Right renal cortex interstitium (tissue), 3 donors: ENCODE results near the gene FBXW11. TPM values are rescaled to one million over a fixed set of nuclear protein-coding genes. Genes with fewer than 3 reads are reported as not detected.
"Not testable (repeated sequence)": the region's sequence is repeated elsewhere in the genome, so short reads cannot be mapped to it uniquely, and the experiment has no call there.

Experiments used
- DNase-seq, 3 donors: peaks; one replicate each; pipeline ENCODE4 v3.0.0-alpha.2; 2013; ENCODE audit warnings: low read depth in 3 of 3, low spot score in 2 of 3
- polyA plus RNA-seq, 3 donors: library from polyadenylated mRNA; unstranded; fragments of 120-200 nt; gene quantifications; one replicate each; pipeline ENCODE4 v1.2.1, GENCODE V29; 2013; ENCODE audit not compliant: insufficient read length in 3 of 3

The FBXW11 gene
- polyA plus RNA-seq, 3 donors: 59.8 to 61.3 (median 60.0) TPM

- DNase-seq: no peak
Measured at GRCh38 chr5:171956314-171956713, 50.1 kb downstream of the FBXW11 start.

GRCh38 chr5:171955761-171956160 is 50.7 kb downstream of the FBXW11 start:
- DNase-seq: no peak

GRCh38 chr5:171954721-171955120 is 51.7 kb downstream of the FBXW11 start:
- DNase-seq: no peak

GRCh38 chr5:171953860-171954701 is 52.4 kb downstream of the FBXW11 start:
- DNase-seq: no peak

GRCh38 chr5:171952021-171952420 is 54.4 kb downstream of the FBXW11 start:
- no peak for DNase-seq

- DNase-seq: no peak
Measured at GRCh38 chr5:171951218-171951617, 55.2 kb downstream of the FBXW11 start.

GRCh38 chr5:171946000-171946781 is 60.2 kb downstream of the FBXW11 start:
- no peak for DNase-seq

GRCh38 chr5:171945476-171945875 is 61.0 kb downstream of the FBXW11 start:
- DNase-seq: no peak

GRCh38 chr5:171945066-171945465 is 61.4 kb downstream of the FBXW11 start:
- DNase-seq: no peak

- not testable (repeated sequence) for DNase-seq
Measured at GRCh38 chr5:171942112-171942516, 64.3 kb downstream of the FBXW11 start.

- not testable (repeated sequence) for DNase-seq
Measured at GRCh38 chr5:171941675-171942074, 64.8 kb downstream of the FBXW11 start.

- not testable (repeated sequence) for DNase-seq
Measured at GRCh38 chr5:171941275-171941674, 65.2 kb downstream of the FBXW11 start.

GRCh38 chr5:171939951-171940350 is 66.5 kb downstream of the FBXW11 start:
- DNase-seq: no peak

- no peak for DNase-seq
Measured at GRCh38 chr5:171938358-171938757, 68.1 kb downstream of the FBXW11 start.

GRCh38 chr5:171937351-171937750 is 69.1 kb downstream of the FBXW11 start:
- DNase-seq: no peak

- no peak for DNase-seq
Measured at GRCh38 chr5:171934586-171934985, 71.9 kb downstream of the FBXW11 start.

- no peak for DNase-seq
Measured at GRCh38 chr5:171931163-171931562, 75.3 kb downstream of the FBXW11 start.

- DNase-seq: no peak
Measured at GRCh38 chr5:171927345-171927941, 79.0 kb downstream of the FBXW11 start.

- no peak for DNase-seq
Measured at GRCh38 chr5:171926311-171926710, 80.1 kb downstream of the FBXW11 start.

- DNase-seq: no peak
Measured at GRCh38 chr5:171924493-171925122, 81.8 kb downstream of the FBXW11 start.
